Mesothelial cell of epicardium (in vitro differentiated cells): Measurements from ENCODE around the gene MAGI1. TPM values are rescaled to one million over a fixed set of nuclear protein-coding genes. Genes with fewer than 3 reads are reported as not detected.

Source experiments
- DNase-seq, 2 experiments: peaks; one replicate each; pipeline ENCODE4 v3.0.0; 2021; ENCODE audit warnings: low spot score in 2 of 2; ENCODE audit not compliant: unreplicated experiment in 2 of 2
- H3K27ac Mint-ChIP-seq: 2 replicates; pipeline ENCODE4 v1.8.0; 2021; ENCODE audit warnings: mixed read lengths
- H3K27me3 Mint-ChIP-seq: 2 replicates; pipeline ENCODE4 v1.8.0; 2021; ENCODE audit warnings: low read depth, mixed read lengths
- H3K36me3 Mint-ChIP-seq: 2 replicates; pipeline ENCODE4 v1.8.0; 2021; ENCODE audit warnings: mixed read lengths
- H3K4me1 Mint-ChIP-seq: 2 replicates; pipeline ENCODE4 v1.8.0; 2021; ENCODE audit warnings: mixed read lengths
- H3K4me3 Mint-ChIP-seq: 2 replicates; pipeline ENCODE4 v1.8.0; 2021; ENCODE audit warnings: mild to moderate bottlenecking, moderate library complexity, mixed read lengths
- H3K9me3 Mint-ChIP-seq: 2 replicates; pipeline ENCODE4 v1.8.0; 2021; ENCODE audit warnings: mixed read lengths
- total RNA-seq: library from RNA; stranded (reverse); gene quantifications from 3 replicates; pipeline ENCODE4 v1.2.1, GENCODE V29; 2021
- TF ChIP-seq, protein P1 (sequence below): fragments of 200-600 bp; sonication (generic); IDR thresholded peaks from one replicate; pipeline ENCODE4 v1.5.0; 2021; ENCODE audit warnings: antibody characterized with exemption; ENCODE audit not compliant: unreplicated experiment

MAGI1 gene
- total RNA-seq, 1 donor from 2014 or later, result 65.6 TPM

DNA sequence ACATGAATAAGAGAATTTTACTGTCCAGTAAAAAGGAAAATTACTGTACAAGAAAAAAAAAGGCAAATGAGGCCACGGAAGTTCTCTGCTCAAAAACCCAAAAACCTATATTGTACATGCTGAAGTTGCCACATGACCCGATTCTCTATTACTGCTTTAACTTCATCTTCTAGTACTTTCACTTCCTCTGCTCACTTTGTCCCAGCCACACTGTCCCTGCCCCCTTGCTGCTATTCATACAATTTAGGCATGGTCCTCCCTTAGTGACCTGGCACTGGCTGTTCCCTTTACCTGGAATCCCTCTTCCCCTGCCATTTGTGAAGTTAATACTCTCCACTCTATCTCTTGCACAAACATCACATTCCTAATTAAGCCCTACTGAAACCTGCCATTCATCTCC is 457.4 kb downstream of the MAGI1 start:
- Mint-ChIP-seq H3K4me3 (no peak overlapping the region), H3K27me3 (no peaks in the 10 kb centered on the region), H3K27ac (no peak overlapping the region), H3K4me1 (peaks cover 22% of the 10 kb centered on the region), H3K9me3 (no peaks in the 10 kb centered on the region), H3K36me3 (no peaks in the 10 kb centered on the region)
- TF ChIP-seq, protein P1, sequence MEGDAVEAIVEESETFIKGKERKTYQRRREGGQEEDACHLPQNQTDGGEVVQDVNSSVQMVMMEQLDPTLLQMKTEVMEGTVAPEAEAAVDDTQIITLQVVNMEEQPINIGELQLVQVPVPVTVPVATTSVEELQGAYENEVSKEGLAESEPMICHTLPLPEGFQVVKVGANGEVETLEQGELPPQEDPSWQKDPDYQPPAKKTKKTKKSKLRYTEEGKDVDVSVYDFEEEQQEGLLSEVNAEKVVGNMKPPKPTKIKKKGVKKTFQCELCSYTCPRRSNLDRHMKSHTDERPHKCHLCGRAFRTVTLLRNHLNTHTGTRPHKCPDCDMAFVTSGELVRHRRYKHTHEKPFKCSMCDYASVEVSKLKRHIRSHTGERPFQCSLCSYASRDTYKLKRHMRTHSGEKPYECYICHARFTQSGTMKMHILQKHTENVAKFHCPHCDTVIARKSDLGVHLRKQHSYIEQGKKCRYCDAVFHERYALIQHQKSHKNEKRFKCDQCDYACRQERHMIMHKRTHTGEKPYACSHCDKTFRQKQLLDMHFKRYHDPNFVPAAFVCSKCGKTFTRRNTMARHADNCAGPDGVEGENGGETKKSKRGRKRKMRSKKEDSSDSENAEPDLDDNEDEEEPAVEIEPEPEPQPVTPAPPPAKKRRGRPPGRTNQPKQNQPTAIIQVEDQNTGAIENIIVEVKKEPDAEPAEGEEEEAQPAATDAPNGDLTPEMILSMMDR, result no peak
- no peak for DNase-seq

DNA sequence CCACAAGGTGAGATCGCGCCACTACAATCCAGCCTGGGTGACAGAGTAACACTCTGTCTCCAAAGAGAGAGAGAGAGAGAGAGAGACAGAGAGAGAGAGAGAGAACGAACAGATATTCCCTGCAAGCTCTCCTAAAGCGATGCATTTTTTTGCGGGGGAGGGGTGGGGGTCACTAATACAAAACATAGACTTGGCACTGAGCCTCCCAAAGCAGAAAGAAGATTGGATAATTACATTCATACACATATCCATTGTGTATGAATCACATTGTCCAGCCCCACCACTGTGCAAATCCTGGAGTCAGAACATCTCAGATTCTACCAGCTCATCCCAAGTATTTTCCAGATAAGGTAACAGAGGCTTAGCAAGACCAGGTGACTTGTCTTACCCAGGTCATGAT is 459.9 kb downstream of the MAGI1 start:
- Mint-ChIP-seq H3K4me1 (peaks cover 22% of the 10 kb centered on the region), H3K27ac (no peak overlapping the region), H3K36me3 (peaks cover 6% of the 10 kb centered on the region), H3K4me3 (no peak overlapping the region), H3K27me3 (no peaks in the 10 kb centered on the region), H3K9me3 (peaks cover 15% of the 10 kb centered on the region)
- TF ChIP-seq, protein P1, result no peak
- DNase-seq, result no peak

DNA sequence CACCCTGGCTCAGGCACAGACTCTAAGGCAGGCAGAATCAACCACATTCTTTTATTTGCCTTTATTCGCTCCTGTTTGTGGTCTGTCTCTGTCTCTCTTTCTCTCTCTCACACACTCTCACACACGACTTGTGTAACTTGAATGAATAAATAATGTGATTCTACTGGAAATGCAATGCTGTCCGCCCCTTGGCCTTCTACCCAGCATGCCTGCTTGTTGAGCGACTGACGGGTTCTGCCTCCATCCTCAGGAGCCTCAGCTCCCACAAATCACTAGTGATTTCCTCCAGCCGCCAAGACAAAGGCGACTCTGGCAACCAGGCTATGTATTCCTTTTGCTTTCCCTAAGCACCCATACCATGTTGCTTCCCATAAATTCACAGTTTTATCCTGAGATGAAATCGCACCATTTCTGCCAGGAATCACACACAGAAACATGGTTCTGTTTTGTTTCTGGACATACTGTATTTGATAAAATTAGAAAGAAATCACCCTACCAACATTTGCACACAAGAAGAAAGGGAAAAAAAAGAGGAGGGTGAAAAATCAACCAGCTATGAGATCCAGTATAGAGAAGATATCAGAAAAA is 460.8 kb downstream of the MAGI1 start:
- Mint-ChIP-seq H3K4me1 (peaks cover 13% of the 10 kb centered on the region), H3K4me3 (no peak overlapping the region), H3K27ac (no peak overlapping the region)

GRCh38 chr3:65576966-65577365 is 461.8 kb downstream of the MAGI1 start:
- TF ChIP-seq, protein P1, result no peak
- no peak overlapping the region for H3K27ac Mint-ChIP-seq
- no peak for DNase-seq
- peaks cover 6% of the 10 kb centered on the region for H3K36me3 Mint-ChIP-seq
- no peaks in the 10 kb centered on the region for H3K27me3 Mint-ChIP-seq
- peaks cover 18% of the 10 kb centered on the region for H3K9me3 Mint-ChIP-seq
- H3K4me1 Mint-ChIP-seq, result peaks cover 13% of the 10 kb centered on the region
- no peak overlapping the region for H3K4me3 Mint-ChIP-seq

More for the DNA sequence above, 460.8 kb downstream of the MAGI1 start:
- TF ChIP-seq, protein P1, result no peak
- no peak for DNase-seq
- H3K27me3 Mint-ChIP-seq, result no peaks in the 10 kb centered on the region
- peaks cover 6% of the 10 kb centered on the region for H3K36me3 Mint-ChIP-seq
- H3K9me3 Mint-ChIP-seq, result peaks cover 18% of the 10 kb centered on the region

- TF ChIP-seq, protein P1, result no peak
- no peak overlapping the region for H3K27ac Mint-ChIP-seq
- peaks cover 6% of the 10 kb centered on the region for H3K36me3 Mint-ChIP-seq
- H3K27me3 Mint-ChIP-seq, result no peaks in the 10 kb centered on the region
- H3K4me1 Mint-ChIP-seq, result peaks cover 13% of the 10 kb centered on the region
- no peak overlapping the region for H3K4me3 Mint-ChIP-seq
- H3K9me3 Mint-ChIP-seq, result peaks cover 18% of the 10 kb centered on the region
- no peak for DNase-seq
These were observed 462.5 kb downstream of the MAGI1 start for GRCh38 chr3:65576228-65576627.
